Measurements from ENCODE around the gene ADCY9. TPM values are rescaled to one million over a fixed set of nuclear protein-coding genes. Genes with fewer than 3 reads are reported as not detected.
"Not testable (repeated sequence)": the region's sequence is repeated elsewhere in the genome, so short reads cannot be mapped to it uniquely, and the experiment has no call there.

Gene ADCY9
- total RNA-seq, 5 donors from 2014 or later (not counting 1 experiment from before 2014, with no cell fraction given), result 7.9 to 15.7 (median 11.6) TPM

GRCh38 chr16:4156503-4156902 lies 40.3 kb upstream of the ADCY9 start:
- H3K9me3 Mint-ChIP-seq; H3K9me3 ChIP-seq; POLR2A ChIA-PET; H3K27me3 ChIP-seq (replicated peaks in 1 of 2; ENCODE audit: control insufficient read depth in 2 of 2, extremely low read depth in 1 of 2, insufficient read depth in 2 of 2, low read length in 1 of 2); H3K27ac ChIP-seq (ENCODE audit: low read length); H3K36me3 Mint-ChIP-seq; H3K4me1 ChIP-seq (ENCODE audit: control insufficient read depth in 1 of 2, extremely low read depth in 1 of 2, insufficient read depth in 2 of 2, low read length in 2 of 2); H3K27me3 Mint-ChIP-seq; H3K27ac Mint-ChIP-seq; H3K4me1 Mint-ChIP-seq; DNase-seq; H3K4me3 ChIP-seq (ENCODE audit: control insufficient read depth in 1 of 2, extremely low read depth in 1 of 2, low read length in 1 of 2); H3K36me3 ChIP-seq (ENCODE audit: control insufficient read depth in 2 of 2, extremely low read depth in 1 of 2, insufficient read depth in 1 of 2, low read length in 1 of 2); H3K4me3 Mint-ChIP-seq; ATAC-seq (replicated peaks in 1 of 4): not testable (repeated sequence)
- WGBS (ENCODE audit: insufficient coverage), result no CpG with 5 or more reads among the region's 3 CpGs
- CTCF ChIA-PET, result interaction anchor here in 1 of 2 donors (0.6 kb wide), 1 partner anchor 11 kb away, joined by 4 read pairs; no protein-coding TSS in a partner anchor

- not testable (repeated sequence) for H3K4me1 ChIP-seq (ENCODE audit: control insufficient read depth in 1 of 2, extremely low read depth in 1 of 2, insufficient read depth in 2 of 2, low read length in 2 of 2); ATAC-seq (replicated peaks in 1 of 4); DNase-seq; H3K36me3 Mint-ChIP-seq; H3K27me3 ChIP-seq (replicated peaks in 1 of 2; ENCODE audit: control insufficient read depth in 2 of 2, extremely low read depth in 1 of 2, insufficient read depth in 2 of 2, low read length in 1 of 2); H3K9me3 ChIP-seq; H3K36me3 ChIP-seq (ENCODE audit: control insufficient read depth in 2 of 2, extremely low read depth in 1 of 2, insufficient read depth in 1 of 2, low read length in 1 of 2); H3K4me3 ChIP-seq (ENCODE audit: control insufficient read depth in 1 of 2, extremely low read depth in 1 of 2, low read length in 1 of 2); H3K27ac Mint-ChIP-seq; H3K27me3 Mint-ChIP-seq; H3K27ac ChIP-seq (ENCODE audit: low read length); H3K4me1 Mint-ChIP-seq; H3K9me3 Mint-ChIP-seq; H3K4me3 Mint-ChIP-seq
- 90% methylated on average over 8 of the region's 13 CpGs for WGBS (ENCODE audit: insufficient coverage)
- POLR2A ChIA-PET, result interaction anchor here in 1 of 2 donors (0.7 kb wide), 1 partner anchor 25 kb away, joined by 6 read pairs; no protein-coding TSS in a partner anchor
- CTCF ChIA-PET, result interaction anchor here in 1 of 2 donors (0.6 kb wide), 1 partner anchor 199 kb away, joined by 4 read pairs; no protein-coding TSS in a partner anchor
These were observed 37.1 kb upstream of the ADCY9 start for GRCh38 chr16:4153364-4153763.

GRCh38 chr16:4152267-4152666 lies 36.0 kb upstream of the ADCY9 start:
- Mint-ChIP-seq H3K9me3 (peaks cover 0 to 3% (median 0%) of the 10 kb centered on the region in 3 donors), H3K27ac (no peak overlapping the region), H3K4me1 (no peaks in the 10 kb centered on the region), H3K36me3 (no peaks in the 10 kb centered on the region), H3K27me3 (no peaks in the 10 kb centered on the region), H3K4me3 (no peak overlapping the region)
- CTCF ChIA-PET, result no interaction called here
- no peak for DNase-seq
- Histone ChIP-seq H3K9me3 (no peaks in the 10 kb centered on the region), H3K4me1 (ENCODE audit: control insufficient read depth in 1 of 2, extremely low read depth in 1 of 2, insufficient read depth in 2 of 2, low read length in 2 of 2) (no peaks in the 10 kb centered on the region), H3K27me3 (replicated peaks in 1 of 2; ENCODE audit: control insufficient read depth in 2 of 2, extremely low read depth in 1 of 2, insufficient read depth in 2 of 2, low read length in 1 of 2) (peaks cover 2 to 15% of the 10 kb centered on the region in 2 experiments), H3K4me3 (ENCODE audit: control insufficient read depth in 1 of 2, extremely low read depth in 1 of 2, low read length in 1 of 2) (no peak overlapping the region), H3K27ac (ENCODE audit: low read length) (no peak overlapping the region), H3K36me3 (ENCODE audit: control insufficient read depth in 2 of 2, extremely low read depth in 1 of 2, insufficient read depth in 1 of 2, low read length in 1 of 2) (no peaks in the 10 kb centered on the region)
- no peak for ATAC-seq (replicated peaks in 1 of 4)
- POLR2A ChIA-PET, result no interaction called here
- WGBS (ENCODE audit: insufficient coverage), result 84% methylated on average over 4 of the region's 5 CpGs

GRCh38 chr16:4147236-4147635 lies 31.0 kb upstream of the ADCY9 start:
- no peak overlapping the region for H3K27ac Mint-ChIP-seq
- peaks cover 0 to 11% (median 5%) of the 10 kb centered on the region in 3 donors for H3K4me1 Mint-ChIP-seq

GRCh38 chr16:4142268-4142667 lies 26.0 kb upstream of the ADCY9 start:
- Mint-ChIP-seq H3K4me3 (no peak overlapping the region), H3K4me1 (peaks cover 2 to 18% (median 8%) of the 10 kb centered on the region in 3 donors), H3K27me3 (peaks cover 0 to 2% of the 10 kb centered on the region in 2 donors), H3K9me3 (no peaks in the 10 kb centered on the region), H3K27ac (peak overlapping the region; percentile 48 to 90), H3K36me3 (no peaks in the 10 kb centered on the region)
- H3K36me3 ChIP-seq (ENCODE audit: control insufficient read depth in 2 of 2, extremely low read depth in 1 of 2, insufficient read depth in 1 of 2, low read length in 1 of 2), result no peaks in the 10 kb centered on the region
- no peak overlapping the region for H3K4me3 ChIP-seq (ENCODE audit: control insufficient read depth in 1 of 2, extremely low read depth in 1 of 2, low read length in 1 of 2)
- H3K9me3 ChIP-seq, result no peaks in the 10 kb centered on the region
- DNase-seq (peak in 33 of 35 experiments; percentile 3 to 68 (median 47)), ATAC-seq (replicated peaks in 1 of 4) (peak; percentile 82 to 99 (median 94))
- ChIA-PET CTCF (no interaction called here), POLR2A (no interaction called here)
- H3K4me1 ChIP-seq (ENCODE audit: control insufficient read depth in 1 of 2, extremely low read depth in 1 of 2, insufficient read depth in 2 of 2, low read length in 2 of 2), result peaks cover 0 to 18% of the 10 kb centered on the region in 2 experiments
- peaks cover 0 to 4% of the 10 kb centered on the region in 2 experiments for H3K27me3 ChIP-seq (replicated peaks in 1 of 2; ENCODE audit: control insufficient read depth in 2 of 2, extremely low read depth in 1 of 2, insufficient read depth in 2 of 2, low read length in 1 of 2)
- WGBS (ENCODE audit: insufficient coverage), result 13% methylated on average over 4 of the region's 5 CpGs
- H3K27ac ChIP-seq (ENCODE audit: low read length), result peak overlapping the region; percentile 52

More at GRCh38 chr16:4147236-4147635, 31.0 kb upstream of the ADCY9 start:
- 93% methylated on average over 7 of the region's 10 CpGs for WGBS (ENCODE audit: insufficient coverage)
- peaks cover 0 to 12% of the 10 kb centered on the region in 2 experiments for H3K4me1 ChIP-seq (ENCODE audit: control insufficient read depth in 1 of 2, extremely low read depth in 1 of 2, insufficient read depth in 2 of 2, low read length in 2 of 2)
- no peaks in the 10 kb centered on the region for H3K9me3 ChIP-seq
- H3K36me3 ChIP-seq (ENCODE audit: control insufficient read depth in 2 of 2, extremely low read depth in 1 of 2, insufficient read depth in 1 of 2, low read length in 1 of 2), result no peaks in the 10 kb centered on the region
- ChIA-PET POLR2A (no interaction called here), CTCF (no interaction called here)
- ATAC-seq (replicated peaks in 1 of 4) (no peak), DNase-seq (no peak)
- Mint-ChIP-seq H3K27me3 (no peaks in the 10 kb centered on the region), H3K36me3 (no peaks in the 10 kb centered on the region), H3K9me3 (no peaks in the 10 kb centered on the region), H3K4me3 (no peak overlapping the region)
- H3K27ac ChIP-seq (ENCODE audit: low read length), result no peak overlapping the region
- H3K27me3 ChIP-seq (replicated peaks in 1 of 2; ENCODE audit: control insufficient read depth in 2 of 2, extremely low read depth in 1 of 2, insufficient read depth in 2 of 2, low read length in 1 of 2), result peaks cover 0 to 16% of the 10 kb centered on the region in 2 experiments
- no peak overlapping the region for H3K4me3 ChIP-seq (ENCODE audit: control insufficient read depth in 1 of 2, extremely low read depth in 1 of 2, low read length in 1 of 2)

- ATAC-seq (replicated peaks in 1 of 4) (no peak), DNase-seq (no peak)
- H3K9me3 Mint-ChIP-seq, result no peaks in the 10 kb centered on the region
- H3K4me3 Mint-ChIP-seq, result no peak overlapping the region
- Histone ChIP-seq H3K4me1 (ENCODE audit: control insufficient read depth in 1 of 2, extremely low read depth in 1 of 2, insufficient read depth in 2 of 2, low read length in 2 of 2) (peaks cover 0 to 18% of the 10 kb centered on the region in 2 experiments), H3K9me3 (no peaks in the 10 kb centered on the region), H3K27ac (ENCODE audit: low read length) (peak overlapping the region; percentile 49), H3K4me3 (ENCODE audit: control insufficient read depth in 1 of 2, extremely low read depth in 1 of 2, low read length in 1 of 2) (no peak overlapping the region), H3K36me3 (ENCODE audit: control insufficient read depth in 2 of 2, extremely low read depth in 1 of 2, insufficient read depth in 1 of 2, low read length in 1 of 2) (no peaks in the 10 kb centered on the region), H3K27me3 (replicated peaks in 1 of 2; ENCODE audit: control insufficient read depth in 2 of 2, extremely low read depth in 1 of 2, insufficient read depth in 2 of 2, low read length in 1 of 2) (no peaks in the 10 kb centered on the region)
- peaks cover 0 to 2% of the 10 kb centered on the region in 2 donors for H3K27me3 Mint-ChIP-seq
- no peaks in the 10 kb centered on the region for H3K36me3 Mint-ChIP-seq
- H3K4me1 Mint-ChIP-seq, result peaks cover 4 to 18% (median 8%) of the 10 kb centered on the region in 3 donors
- WGBS (ENCODE audit: insufficient coverage), result 94% methylated on average over 7 of the region's 12 CpGs
- no peak overlapping the region for H3K27ac Mint-ChIP-seq
- ChIA-PET CTCF (no interaction called here), POLR2A (no interaction called here)
These were observed 25.4 kb upstream of the ADCY9 start for GRCh38 chr16:4141604-4142003.

GRCh38 chr16:4140652-4141051 lies 24.4 kb upstream of the ADCY9 start:
- WGBS (ENCODE audit: insufficient coverage), result no CpG with 5 or more reads among the region's 3 CpGs
- CTCF ChIA-PET, result no interaction called here
- no peaks in the 10 kb centered on the region for H3K36me3 Mint-ChIP-seq
- H3K4me1 ChIP-seq (ENCODE audit: control insufficient read depth in 1 of 2, extremely low read depth in 1 of 2, insufficient read depth in 2 of 2, low read length in 2 of 2), result peaks cover 0 to 18% of the 10 kb centered on the region in 2 experiments
- ATAC-seq (replicated peaks in 1 of 4), result no peak
- no peak overlapping the region for H3K4me3 ChIP-seq (ENCODE audit: control insufficient read depth in 1 of 2, extremely low read depth in 1 of 2, low read length in 1 of 2)
- peak overlapping the region in 1 of 2 donors; percentile 34 for H3K27ac Mint-ChIP-seq
- peaks cover 0 to 7% of the 10 kb centered on the region in 2 donors for H3K27me3 Mint-ChIP-seq
- no peaks in the 10 kb centered on the region for H3K9me3 ChIP-seq
- H3K4me1 Mint-ChIP-seq, result peaks cover 4 to 18% (median 8%) of the 10 kb centered on the region in 3 donors
- no peaks in the 10 kb centered on the region for H3K36me3 ChIP-seq (ENCODE audit: control insufficient read depth in 2 of 2, extremely low read depth in 1 of 2, insufficient read depth in 1 of 2, low read length in 1 of 2)
- H3K27me3 ChIP-seq (replicated peaks in 1 of 2; ENCODE audit: control insufficient read depth in 2 of 2, extremely low read depth in 1 of 2, insufficient read depth in 2 of 2, low read length in 1 of 2), result peaks cover 0 to 7% of the 10 kb centered on the region in 2 experiments
- no peak for DNase-seq
- no peak overlapping the region for H3K4me3 Mint-ChIP-seq
- H3K27ac ChIP-seq (ENCODE audit: low read length), result no peak overlapping the region
- POLR2A ChIA-PET, result no interaction called here
- no peaks in the 10 kb centered on the region for H3K9me3 Mint-ChIP-seq

All from T-cell (primary cell).